K562 (cell line): ENCODE data around the gene CLIC1. TPM values are rescaled to one million over a fixed set of nuclear protein-coding genes. Genes with fewer than 3 reads are reported as not detected.
A peak's percentile ranks its signal among the peaks of the same experiment; 100 is the strongest.

Source experiments
- BDP1 ChIP-seq: IDR thresholded peaks from 3 replicates; pipeline ENCODE4 v1.6.1; 2011; ENCODE audit not compliant: insufficient read length, insufficient read depth
- CSDE1 ChIP-seq, 2 experiments: fragments of 450-650 bp; IDR thresholded peaks; 2 replicates each; pipeline ENCODE4 v1.6.1; 2016; ENCODE audit warnings: mild to moderate bottlenecking in 1 of 2
- DDX20 ChIP-seq: fragments of 450-650 bp; IDR thresholded peaks from 2 replicates; pipeline ENCODE4 v1.6.1; 2016; ENCODE audit warnings: missing genetic modification characterization, low read depth, mild to moderate bottlenecking, missing compliant biosample characterization, moderate library complexity
- DMBX1 ChIP-seq: fragments of 250-450 bp; sonication (Bioruptor Pico); IDR thresholded peaks from 2 replicates; pipeline ENCODE4 v1.8.0; 2022; ENCODE audit warnings: inconsistent platforms, mild to moderate bottlenecking, moderate library complexity, borderline replicate concordance
- EHMT2 ChIP-seq: fragments of 450-650 bp; IDR thresholded peaks from 2 replicates; pipeline ENCODE4 v1.6.1; 2018; ENCODE audit warnings: antibody characterized with exemption
- ETV6 ChIP-seq, 3 experiments: fragments of 150-350 bp in 1 of 3; sonication (generic) in 1 of 3; formaldehyde crosslinking in 1 of 3; IDR thresholded peaks; 2 replicates each; pipeline versions ENCODE4 v1.6.1 to v1.8.0; 2014 to 2022; ENCODE audit warnings: borderline replicate concordance in 2 of 3, low read depth in 2 of 3, antibody characterized with exemption in 1 of 3, low read length in 1 of 3, mild to moderate bottlenecking in 1 of 3, missing genetic modification reagents in 1 of 3
- FOXJ3 ChIP-seq: sonication (generic); formaldehyde crosslinking; IDR thresholded peaks from 2 replicates; pipeline ENCODE4 v1.4.0; 2020; ENCODE audit warnings: mild to moderate bottlenecking, missing genetic modification reagents
- HDAC6 ChIP-seq: IDR thresholded peaks from 2 replicates; pipeline ENCODE4 v1.6.1; 2012; ENCODE audit warnings: low read depth, mild to moderate bottlenecking, control low read depth, inconsistent platforms, low read length, moderate library complexity
- NFE2L1 ChIP-seq: fragments of 450-650 bp; IDR thresholded peaks from 2 replicates; pipeline ENCODE4 v1.6.1; 2016; ENCODE audit warnings: missing genetic modification characterization, low read depth, mild to moderate bottlenecking, missing compliant biosample characterization, moderate library complexity, borderline replicate concordance
- RBFOX2 ChIP-seq: fragments of 200-400 bp; formaldehyde crosslinking; IDR thresholded peaks from 2 replicates; pipeline ENCODE4 v1.6.1; 2017; ENCODE audit warnings: low read depth, mild to moderate bottlenecking, low read length, moderate library complexity
- SIRT6 ChIP-seq: IDR thresholded peaks from one replicate; pipeline ENCODE4 v1.6.1; 2012; ENCODE audit warnings: low read depth, mild to moderate bottlenecking, control low read depth, inconsistent platforms, low read length, moderate library complexity
- ZNF212 ChIP-seq: fragments of 450-650 bp; formaldehyde crosslinking; IDR thresholded peaks from 2 replicates; pipeline ENCODE4 v1.4.0; 2020; ENCODE audit warnings: mild to moderate bottlenecking
- polyA plus RNA-seq, 8 experiments: library from polyadenylated mRNA; depleted of rRNA in 4 of 8; stranded (reverse) in 5 of 8; unstranded in 3 of 8; fragments of >200 nt; fragmentation: Nextera tagmentation in 2 of 8; fragmentation: Illumina TruSeq in 1 of 8; extraction: Ambion mirVana in 2 of 8; extraction: Trizol in 1 of 8; gene quantifications; 2 replicates each; pipeline versions ENCODE4 v1.2.1 to v1.2.3, GENCODE V29; 2011 to 2014; ENCODE audit warnings: inconsistent platforms in 1 of 8, missing spikeins in 1 of 8
- total RNA-seq, 7 experiments: library from RNA; depleted of rRNA in 6 of 7; stranded (reverse); fragments of >200 nt in 6 of 7; fragmentation: Illumina TruSeq in 2 of 7; extraction: Trizol in 2 of 7; gene quantifications; 2 replicates each; pipeline versions ENCODE4 v1.2.1 to v1.2.3, GENCODE V29; 2011 to 2021; ENCODE audit warnings: low replicate concordance in 1 of 7
- TF ChIP-seq, protein P1 (sequence below): fragments of 450-650 bp; IDR thresholded peaks from 2 replicates; pipeline ENCODE4 v1.6.1; 2018; ENCODE audit warnings: mild to moderate bottlenecking, low read depth; ENCODE audit not compliant: partially characterized antibody
- TF ChIP-seq, protein P2 (sequence below): fragments of 450-650 bp; formaldehyde crosslinking; IDR thresholded peaks from 2 replicates; pipeline ENCODE4 v1.4.0; 2020; ENCODE audit warnings: mild to moderate bottlenecking, moderate library complexity
- TF ChIP-seq, protein P3 (sequence below): fragments of 250-450 bp; sonication (Bioruptor Pico); IDR thresholded peaks from 2 replicates; pipeline ENCODE4 v1.4.0; 2020; ENCODE audit warnings: mild to moderate bottlenecking
- TF ChIP-seq, protein P4 (sequence below): sonication (generic); formaldehyde crosslinking; IDR thresholded peaks from 2 replicates; pipeline ENCODE4 v1.8.0; 2023; ENCODE audit warnings: missing genetic modification reagents, mild to moderate bottlenecking, borderline replicate concordance

The CLIC1 gene
- total and polyA plus RNA-seq, 9 of the 15 experiments (the other 6 are each of a cell fraction or from before 2014, with no cell fraction given): 1,267 to 2,419 (median 1,808) TPM

DNA sequence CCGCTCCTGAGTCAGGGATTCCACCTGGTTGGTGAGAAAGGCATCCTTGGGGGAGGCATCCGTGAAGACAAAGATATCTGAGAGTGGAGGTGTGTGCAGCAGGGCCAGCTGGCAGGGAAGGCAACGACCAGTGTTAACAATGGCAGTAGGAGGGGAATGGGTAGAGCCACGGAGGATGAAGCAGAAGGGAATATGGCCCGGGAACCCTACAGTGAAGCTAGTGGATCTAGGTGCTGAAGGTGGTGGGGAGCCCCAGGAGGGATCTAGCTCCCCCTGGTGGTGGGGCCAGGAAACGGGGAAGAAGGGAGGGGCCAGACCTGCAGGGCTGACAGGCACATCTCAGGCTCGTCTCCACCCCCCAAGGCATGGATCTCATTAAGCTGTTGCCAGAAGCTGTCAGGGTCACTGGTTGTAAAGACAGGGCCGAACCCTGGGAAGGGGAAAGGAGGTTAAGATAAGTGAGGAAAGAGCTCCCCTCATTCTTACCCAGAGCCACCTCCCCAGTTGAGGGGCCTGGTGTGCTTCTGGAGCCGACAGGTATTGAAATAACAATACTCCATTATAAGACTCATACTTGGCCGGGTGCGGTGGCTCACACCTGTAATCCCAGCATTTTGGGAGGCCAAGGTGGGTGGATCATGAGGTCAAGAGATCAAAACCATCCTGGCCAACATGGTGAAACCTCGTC, 33.5 kb upstream of the CLIC1 start (continued):
- TF ChIP-seq ZNF212 (CRISPR knock-in tag) (no peak), DDX20 (tag) (no peak), RBFOX2 (no peak), DMBX1 (CRISPR knock-in tag) (no peak), SIRT6 (no peak), CSDE1 (IDR thresholded peaks at IDR 0.05) (no peak), HDAC6 (no peak), EHMT2 (peak; percentile 89), BDP1 (no peak), FOXJ3 (no peak), NFE2L1 (tag) (no peak), ETV6 (IDR thresholded peaks at IDR 0.05; ENCODE audit: borderline replicate concordance in 1 of 2, low read depth in 2 of 2, low read length in 1 of 2) (0 out of 4 replicates have a peak, but pooled peaks of 1 of the 2 experiments have one; percentile 63), ETV6 (CRISPR knock-in tag; IDR thresholded peaks at IDR 0.05; ENCODE audit: borderline replicate concordance) (0 out of 2 replicates have a peak, but pooled peaks have one; percentile 81)
- TF ChIP-seq, protein P1, sequence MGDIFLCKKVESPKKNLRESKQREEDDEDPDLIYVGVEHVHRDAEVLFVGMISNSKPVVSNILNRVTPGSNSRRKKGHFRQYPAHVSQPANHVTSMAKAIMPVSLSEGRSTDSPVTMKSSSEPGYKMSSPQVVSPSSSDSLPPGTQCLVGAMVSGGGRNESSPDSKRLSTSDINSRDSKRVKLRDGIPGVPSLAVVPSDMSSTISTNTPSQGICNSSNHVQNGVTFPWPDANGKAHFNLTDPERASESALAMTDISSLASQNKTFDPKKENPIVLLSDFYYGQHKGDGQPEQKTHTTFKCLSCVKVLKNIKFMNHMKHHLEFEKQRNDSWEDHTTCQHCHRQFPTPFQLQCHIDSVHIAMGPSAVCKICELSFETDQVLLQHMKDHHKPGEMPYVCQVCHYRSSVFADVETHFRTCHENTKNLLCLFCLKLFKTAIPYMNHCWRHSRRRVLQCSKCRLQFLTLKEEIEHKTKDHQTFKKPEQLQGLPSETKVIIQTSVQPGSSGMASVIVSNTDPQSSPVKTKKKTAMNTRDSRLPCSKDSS: peak; percentile 57
- TF ChIP-seq, protein P2, sequence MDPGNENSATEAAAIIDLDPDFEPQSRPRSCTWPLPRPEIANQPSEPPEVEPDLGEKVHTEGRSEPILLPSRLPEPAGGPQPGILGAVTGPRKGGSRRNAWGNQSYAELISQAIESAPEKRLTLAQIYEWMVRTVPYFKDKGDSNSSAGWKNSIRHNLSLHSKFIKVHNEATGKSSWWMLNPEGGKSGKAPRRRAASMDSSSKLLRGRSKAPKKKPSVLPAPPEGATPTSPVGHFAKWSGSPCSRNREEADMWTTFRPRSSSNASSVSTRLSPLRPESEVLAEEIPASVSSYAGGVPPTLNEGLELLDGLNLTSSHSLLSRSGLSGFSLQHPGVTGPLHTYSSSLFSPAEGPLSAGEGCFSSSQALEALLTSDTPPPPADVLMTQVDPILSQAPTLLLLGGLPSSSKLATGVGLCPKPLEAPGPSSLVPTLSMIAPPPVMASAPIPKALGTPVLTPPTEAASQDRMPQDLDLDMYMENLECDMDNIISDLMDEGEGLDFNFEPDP: 0 out of 2 replicates have a peak, but pooled peaks have one; percentile 25
- TF ChIP-seq, protein P3, sequence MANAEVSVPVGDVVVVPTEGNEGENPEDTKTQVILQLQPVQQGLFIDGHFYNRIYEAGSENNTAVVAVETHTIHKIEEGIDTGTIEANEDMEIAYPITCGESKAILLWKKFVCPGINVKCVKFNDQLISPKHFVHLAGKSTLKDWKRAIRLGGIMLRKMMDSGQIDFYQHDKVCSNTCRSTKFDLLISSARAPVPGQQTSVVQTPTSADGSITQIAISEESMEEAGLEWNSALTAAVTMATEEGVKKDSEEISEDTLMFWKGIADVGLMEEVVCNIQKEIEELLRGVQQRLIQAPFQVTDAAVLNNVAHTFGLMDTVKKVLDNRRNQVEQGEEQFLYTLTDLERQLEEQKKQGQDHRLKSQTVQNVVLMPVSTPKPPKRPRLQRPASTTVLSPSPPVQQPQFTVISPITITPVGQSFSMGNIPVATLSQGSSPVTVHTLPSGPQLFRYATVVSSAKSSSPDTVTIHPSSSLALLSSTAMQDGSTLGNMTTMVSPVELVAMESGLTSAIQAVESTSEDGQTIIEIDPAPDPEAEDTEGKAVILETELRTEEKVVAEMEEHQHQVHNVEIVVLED (CRISPR knock-in tag): peak; percentile 37; the same call in 1 of the 2 replicates
- TF ChIP-seq, protein P4, sequence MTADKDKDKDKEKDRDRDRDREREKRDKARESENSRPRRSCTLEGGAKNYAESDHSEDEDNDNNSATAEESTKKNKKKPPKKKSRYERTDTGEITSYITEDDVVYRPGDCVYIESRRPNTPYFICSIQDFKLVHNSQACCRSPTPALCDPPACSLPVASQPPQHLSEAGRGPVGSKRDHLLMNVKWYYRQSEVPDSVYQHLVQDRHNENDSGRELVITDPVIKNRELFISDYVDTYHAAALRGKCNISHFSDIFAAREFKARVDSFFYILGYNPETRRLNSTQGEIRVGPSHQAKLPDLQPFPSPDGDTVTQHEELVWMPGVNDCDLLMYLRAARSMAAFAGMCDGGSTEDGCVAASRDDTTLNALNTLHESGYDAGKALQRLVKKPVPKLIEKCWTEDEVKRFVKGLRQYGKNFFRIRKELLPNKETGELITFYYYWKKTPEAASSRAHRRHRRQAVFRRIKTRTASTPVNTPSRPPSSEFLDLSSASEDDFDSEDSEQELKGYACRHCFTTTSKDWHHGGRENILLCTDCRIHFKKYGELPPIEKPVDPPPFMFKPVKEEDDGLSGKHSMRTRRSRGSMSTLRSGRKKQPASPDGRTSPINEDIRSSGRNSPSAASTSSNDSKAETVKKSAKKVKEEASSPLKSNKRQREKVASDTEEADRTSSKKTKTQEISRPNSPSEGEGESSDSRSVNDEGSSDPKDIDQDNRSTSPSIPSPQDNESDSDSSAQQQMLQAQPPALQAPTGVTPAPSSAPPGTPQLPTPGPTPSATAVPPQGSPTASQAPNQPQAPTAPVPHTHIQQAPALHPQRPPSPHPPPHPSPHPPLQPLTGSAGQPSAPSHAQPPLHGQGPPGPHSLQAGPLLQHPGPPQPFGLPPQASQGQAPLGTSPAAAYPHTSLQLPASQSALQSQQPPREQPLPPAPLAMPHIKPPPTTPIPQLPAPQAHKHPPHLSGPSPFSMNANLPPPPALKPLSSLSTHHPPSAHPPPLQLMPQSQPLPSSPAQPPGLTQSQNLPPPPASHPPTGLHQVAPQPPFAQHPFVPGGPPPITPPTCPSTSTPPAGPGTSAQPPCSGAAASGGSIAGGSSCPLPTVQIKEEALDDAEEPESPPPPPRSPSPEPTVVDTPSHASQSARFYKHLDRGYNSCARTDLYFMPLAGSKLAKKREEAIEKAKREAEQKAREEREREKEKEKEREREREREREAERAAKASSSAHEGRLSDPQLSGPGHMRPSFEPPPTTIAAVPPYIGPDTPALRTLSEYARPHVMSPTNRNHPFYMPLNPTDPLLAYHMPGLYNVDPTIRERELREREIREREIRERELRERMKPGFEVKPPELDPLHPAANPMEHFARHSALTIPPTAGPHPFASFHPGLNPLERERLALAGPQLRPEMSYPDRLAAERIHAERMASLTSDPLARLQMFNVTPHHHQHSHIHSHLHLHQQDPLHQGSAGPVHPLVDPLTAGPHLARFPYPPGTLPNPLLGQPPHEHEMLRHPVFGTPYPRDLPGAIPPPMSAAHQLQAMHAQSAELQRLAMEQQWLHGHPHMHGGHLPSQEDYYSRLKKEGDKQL (CRISPR knock-in tag): no peak
